Limb (tissue), 2 donors: Measurements from ENCODE around the gene GSN.

ENCODE experiments used
- DNase-seq, 2 donors: peaks; one replicate each; pipeline ENCODE4 v3.0.0-alpha.2; 2016; ENCODE audit errors: extremely low spot score in 2 of 2

Gene GSN

GRCh38 chr9:121371495-121372061, 103.6 kb downstream of the GSN start:
- no peak for DNase-seq

- no peak for DNase-seq
Measured at GRCh38 chr9:121372239-121373010, 104.5 kb downstream of the GSN start.

- DNase-seq: no peak
Measured at GRCh38 chr9:121373011-121373729, 105.2 kb downstream of the GSN start.

- peak in 1 of 2 donors; percentile 65 for DNase-seq
Measured at GRCh38 chr9:121376214-121376830, 108.4 kb downstream of the GSN start.

- DNase-seq: no peak
Measured at GRCh38 chr9:121380846-121381245, 112.9 kb downstream of the GSN start.
